SK-N-SH treated with all-trans-retinoic acid at 6 μM for 48 hours (cell line): ENCODE results near the gene RAMAC.

Experiments used
- BACH2 ChIP-seq: fragments of 250-450 bp; sonication (Bioruptor Pico); IDR thresholded peaks from 2 replicates; pipeline ENCODE4 v1.9.0; 2021; ENCODE audit warnings: mild to moderate bottlenecking, borderline replicate concordance
- CREB5 ChIP-seq: fragments of 250-450 bp; sonication (Bioruptor Pico); IDR thresholded peaks from 2 replicates; pipeline ENCODE4 v1.5.1; 2020; ENCODE audit warnings: low read depth, mild to moderate bottlenecking, moderate library complexity
- PATZ1 ChIP-seq: fragments of 250-450 bp; sonication (Bioruptor Pico); IDR thresholded peaks from 2 replicates; pipeline ENCODE4 v1.8.0; 2020; ENCODE audit warnings: mild to moderate bottlenecking, moderate library complexity, borderline replicate concordance
- POU6F1 ChIP-seq: fragments of 250-450 bp; sonication (Bioruptor Pico); IDR thresholded peaks from 2 replicates; pipeline ENCODE4 v1.8.0; 2021; ENCODE audit warnings: low read depth, mild to moderate bottlenecking, moderate library complexity, borderline replicate concordance
- RARB ChIP-seq: fragments of 250-450 bp; sonication (Bioruptor Pico); IDR thresholded peaks from 2 replicates; pipeline ENCODE4 v1.8.0; 2021; ENCODE audit warnings: mild to moderate bottlenecking, moderate library complexity

GRCh38 chr15:82972990-82973389 lies 13.0 kb upstream of the RAMAC start:
- TF ChIP-seq PATZ1 (CRISPR knock-in tag) (no peak), CREB5 (CRISPR knock-in tag) (no peak), POU6F1 (CRISPR knock-in tag) (no peak), BACH2 (CRISPR knock-in tag) (no peak), RARB (CRISPR knock-in tag) (no peak)
